ENCODE measurements around the gene DPT.

- TF ChIP-seq CTCF (IDR thresholded peaks at IDR 0.05) = no peak
- TF ChIP-seq POLR2A (IDR thresholded peaks at IDR 0.05) = no peak
These were observed 31.8 kb upstream of the DPT start for GRCh38 chr1:168760781-168761180.
